Measurements from ENCODE around the gene ACTR10.
A peak's percentile ranks its signal among the peaks of the same experiment; 100 is the strongest.
"Not testable (repeated sequence)": the region's sequence is repeated elsewhere in the genome, so short reads cannot be mapped to it uniquely, and the experiment has no call there.

Gene ACTR10

GRCh38 chr14:58258156-58258555 lies 58.2 kb downstream of the ACTR10 start:
- H4K91ac ChIP-seq (ENCODE audit: low read depth, low read length), result no peak overlapping the region

GRCh38 chr14:58262005-58262404 lies 62.1 kb downstream of the ACTR10 start:
- H3K4ac ChIP-seq (ENCODE audit: low read depth, low read length); H2AFZ ChIP-seq (ENCODE audit: insufficient read depth, low read length, poor library complexity); H3K14ac ChIP-seq (ENCODE audit: low read length); H2AK5ac ChIP-seq (ENCODE audit: low read length); H2BK5ac ChIP-seq (ENCODE audit: low read depth, low read length, poor library complexity); H3K9me3 ChIP-seq (ENCODE audit: insufficient read depth, low read depth, low read length); H2BK12ac ChIP-seq (ENCODE audit: low read length); H3K23ac ChIP-seq (ENCODE audit: low read length); H3K4me1 ChIP-seq (ENCODE audit: control insufficient read depth in 1 of 2, insufficient read depth in 2 of 2, low read length in 2 of 2); H3K27me3 ChIP-seq (ENCODE audit: insufficient read depth, low read length); H4K8ac ChIP-seq (ENCODE audit: low read depth, low read length); DNase-seq; H3K18ac ChIP-seq (ENCODE audit: low read length); H4K12ac ChIP-seq (ENCODE audit: low read depth, low read length); H3K9ac ChIP-seq (ENCODE audit: low read length); H3K27ac ChIP-seq (ENCODE audit: low read depth, low read length); H3K79me2 ChIP-seq (ENCODE audit: control insufficient read depth, insufficient read depth, low read length, poor library complexity); H3K79me1 ChIP-seq (ENCODE audit: low read length); H4K91ac ChIP-seq (ENCODE audit: low read depth, low read length); H3K4me3 ChIP-seq (ENCODE audit: low read depth, low read length); H2BK120ac ChIP-seq (ENCODE audit: insufficient read depth, low read length, poor library complexity); H3K4me2 ChIP-seq (ENCODE audit: low read length): not testable (repeated sequence)
- no CpG with 5 or more reads among the region's 10 CpGs for WGBS (ENCODE audit: extremely low coverage, insufficient coverage, insufficient read length)
- peaks cover 33 to 47% of the 10 kb centered on the region in 2 experiments for H3K36me3 ChIP-seq (ENCODE audit: control insufficient read depth in 1 of 2, insufficient read depth in 2 of 2, low read length in 2 of 2)

More at GRCh38 chr14:58258156-58258555, 58.2 kb downstream of the ACTR10 start:
- H2AFZ ChIP-seq (ENCODE audit: insufficient read depth, low read length, poor library complexity), result no peak overlapping the region
- no peak overlapping the region for H3K18ac ChIP-seq (ENCODE audit: low read length)
- H2BK5ac ChIP-seq (ENCODE audit: low read depth, low read length, poor library complexity), result no peak overlapping the region
- no CpG with 5 or more reads among the region's 4 CpGs for WGBS (ENCODE audit: extremely low coverage, insufficient coverage, insufficient read length)
- H3K4ac ChIP-seq (ENCODE audit: low read depth, low read length), result no peak overlapping the region
- H3K79me2 ChIP-seq (ENCODE audit: control insufficient read depth, insufficient read depth, low read length, poor library complexity), result no peaks in the 10 kb centered on the region
- H3K27me3 ChIP-seq (ENCODE audit: insufficient read depth, low read length), result no peaks in the 10 kb centered on the region
- no peaks in the 10 kb centered on the region for H3K9me3 ChIP-seq (ENCODE audit: insufficient read depth, low read depth, low read length)
- H3K4me1 ChIP-seq (ENCODE audit: control insufficient read depth in 1 of 2, insufficient read depth in 2 of 2, low read length in 2 of 2), result no peaks in the 10 kb centered on the region
- H3K36me3 ChIP-seq (ENCODE audit: control insufficient read depth in 1 of 2, insufficient read depth in 2 of 2, low read length in 2 of 2), result peaks cover 44 to 54% of the 10 kb centered on the region in 2 experiments
- H2AK5ac ChIP-seq (ENCODE audit: low read length), result no peak overlapping the region
- no peak overlapping the region for H3K9ac ChIP-seq (ENCODE audit: low read length)
- H3K27ac ChIP-seq (ENCODE audit: low read depth, low read length), result no peak overlapping the region
- H3K14ac ChIP-seq (ENCODE audit: low read length), result no peak overlapping the region
- H3K23ac ChIP-seq (ENCODE audit: low read length), result no peak overlapping the region
- no peak overlapping the region for H4K8ac ChIP-seq (ENCODE audit: low read depth, low read length)
- no peak overlapping the region for H4K12ac ChIP-seq (ENCODE audit: low read depth, low read length)
- no peak overlapping the region for H3K4me2 ChIP-seq (ENCODE audit: low read length)
- no peak for DNase-seq
- no peak overlapping the region for H3K4me3 ChIP-seq (ENCODE audit: low read depth, low read length)
- no peak overlapping the region for H2BK120ac ChIP-seq (ENCODE audit: insufficient read depth, low read length, poor library complexity)
- no peak overlapping the region for H2BK12ac ChIP-seq (ENCODE audit: low read length)
- H3K79me1 ChIP-seq (ENCODE audit: low read length), result no peaks in the 10 kb centered on the region

- no peak overlapping the region for H2BK12ac ChIP-seq (ENCODE audit: low read length)
- no peak overlapping the region for H3K4me2 ChIP-seq (ENCODE audit: low read length)
- no peaks in the 10 kb centered on the region for H3K27me3 ChIP-seq (ENCODE audit: insufficient read depth, low read length)
- no peak overlapping the region for H4K91ac ChIP-seq (ENCODE audit: low read depth, low read length)
- no peak overlapping the region for H2AK5ac ChIP-seq (ENCODE audit: low read length)
- no peak overlapping the region for H3K18ac ChIP-seq (ENCODE audit: low read length)
- H3K4me1 ChIP-seq (ENCODE audit: control insufficient read depth in 1 of 2, insufficient read depth in 2 of 2, low read length in 2 of 2), result no peaks in the 10 kb centered on the region
- no peaks in the 10 kb centered on the region for H3K79me2 ChIP-seq (ENCODE audit: control insufficient read depth, insufficient read depth, low read length, poor library complexity)
- H3K23ac ChIP-seq (ENCODE audit: low read length), result no peak overlapping the region
- no peak overlapping the region for H3K27ac ChIP-seq (ENCODE audit: low read depth, low read length)
- no peak overlapping the region for H3K4me3 ChIP-seq (ENCODE audit: low read depth, low read length)
- H4K8ac ChIP-seq (ENCODE audit: low read depth, low read length), result no peak overlapping the region
- no peak overlapping the region for H3K4ac ChIP-seq (ENCODE audit: low read depth, low read length)
- no peak overlapping the region for H3K14ac ChIP-seq (ENCODE audit: low read length)
- H3K9ac ChIP-seq (ENCODE audit: low read length), result no peak overlapping the region
- no peak overlapping the region for H2AFZ ChIP-seq (ENCODE audit: insufficient read depth, low read length, poor library complexity)
- H3K36me3 ChIP-seq (ENCODE audit: control insufficient read depth in 1 of 2, insufficient read depth in 2 of 2, low read length in 2 of 2), result peaks cover 33 to 47% of the 10 kb centered on the region in 2 experiments
- H2BK5ac ChIP-seq (ENCODE audit: low read depth, low read length, poor library complexity), result no peak overlapping the region
- H3K79me1 ChIP-seq (ENCODE audit: low read length), result no peaks in the 10 kb centered on the region
- H2BK120ac ChIP-seq (ENCODE audit: insufficient read depth, low read length, poor library complexity), result no peak overlapping the region
- DNase-seq, result no peak
- no peak overlapping the region for H4K12ac ChIP-seq (ENCODE audit: low read depth, low read length)
- H3K9me3 ChIP-seq (ENCODE audit: insufficient read depth, low read depth, low read length), result no peaks in the 10 kb centered on the region
These were observed 65.5 kb downstream of the ACTR10 start for GRCh38 chr14:58265401-58265800.

- Histone ChIP-seq H3K27ac (ENCODE audit: low read depth, low read length) (no peak overlapping the region), H2BK5ac (ENCODE audit: low read depth, low read length, poor library complexity) (no peak overlapping the region), H3K14ac (ENCODE audit: low read length) (no peak overlapping the region), H3K9ac (ENCODE audit: low read length) (no peak overlapping the region), H3K4ac (ENCODE audit: low read depth, low read length) (no peak overlapping the region), H3K79me1 (ENCODE audit: low read length) (no peaks in the 10 kb centered on the region), H3K9me3 (ENCODE audit: insufficient read depth, low read depth, low read length) (no peaks in the 10 kb centered on the region), H4K8ac (ENCODE audit: low read depth, low read length) (no peak overlapping the region), H3K36me3 (ENCODE audit: control insufficient read depth in 1 of 2, insufficient read depth in 2 of 2, low read length in 2 of 2) (peaks cover 21 to 31% of the 10 kb centered on the region in 2 experiments), H3K27me3 (ENCODE audit: insufficient read depth, low read length) (no peaks in the 10 kb centered on the region), H2AK5ac (ENCODE audit: low read length) (no peak overlapping the region), H2AFZ (ENCODE audit: insufficient read depth, low read length, poor library complexity) (no peak overlapping the region), H3K79me2 (ENCODE audit: control insufficient read depth, insufficient read depth, low read length, poor library complexity) (no peaks in the 10 kb centered on the region), H3K23ac (ENCODE audit: low read length) (no peak overlapping the region), H2BK120ac (ENCODE audit: insufficient read depth, low read length, poor library complexity) (no peak overlapping the region), H3K4me1 (ENCODE audit: control insufficient read depth in 1 of 2, insufficient read depth in 2 of 2, low read length in 2 of 2) (no peaks in the 10 kb centered on the region), H3K4me3 (ENCODE audit: low read depth, low read length) (no peak overlapping the region), H4K91ac (ENCODE audit: low read depth, low read length) (no peak overlapping the region), H2BK12ac (ENCODE audit: low read length) (no peak overlapping the region), H3K18ac (ENCODE audit: low read length) (no peak overlapping the region), H4K12ac (ENCODE audit: low read depth, low read length) (no peak overlapping the region), H3K4me2 (ENCODE audit: low read length) (no peak overlapping the region)
- DNase-seq, result peak in 1 of 2 donors; percentile 17
- WGBS (ENCODE audit: extremely low coverage, insufficient coverage, insufficient read length), result no CpG with 5 or more reads among the region's 2 CpGs
These were observed 70.7 kb downstream of the ACTR10 start for GRCh38 chr14:58270628-58271027.
